DMS 273 (cell line): ENCODE results near the gene DTL.
A peak's percentile ranks its signal among the peaks of the same experiment; 100 is the strongest.

ENCODE experiments used
- DNase-seq: peaks from one replicate; lab custom pipeline; 2025; ENCODE audit not compliant: unreplicated experiment; lab: John Stamatoyannopoulos, UW

Gene DTL

GRCh38 chr1:212035835-212036605 lies 472 bp downstream of the DTL start:
- no peak for DNase-seq

DNA sequence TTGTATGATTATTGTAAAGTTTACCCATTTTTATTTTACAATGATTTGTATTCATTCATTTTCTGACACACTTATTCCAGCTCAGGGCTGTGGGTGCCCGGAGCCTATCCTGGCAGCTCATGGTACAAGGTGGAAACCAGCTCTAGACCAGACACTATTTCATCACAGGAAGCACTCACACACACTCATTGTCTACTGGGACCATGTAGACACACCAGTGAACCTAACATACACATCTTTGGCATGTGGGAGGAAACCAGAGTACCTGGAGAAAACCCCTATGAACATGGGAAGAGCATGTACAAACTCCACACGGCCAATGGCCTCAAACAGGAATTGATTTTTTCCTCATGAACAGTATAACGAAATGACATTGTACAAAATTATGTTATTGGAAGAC lies 2.4 kb downstream of the DTL start:
- DNase-seq: no peak

- no peak for DNase-seq
Observed at GRCh38 chr1:212039622-212040021, 4.1 kb downstream of the DTL start.

GRCh38 chr1:212040629-212041412 lies 5.3 kb downstream of the DTL start:
- DNase-seq: no peak

DNA sequence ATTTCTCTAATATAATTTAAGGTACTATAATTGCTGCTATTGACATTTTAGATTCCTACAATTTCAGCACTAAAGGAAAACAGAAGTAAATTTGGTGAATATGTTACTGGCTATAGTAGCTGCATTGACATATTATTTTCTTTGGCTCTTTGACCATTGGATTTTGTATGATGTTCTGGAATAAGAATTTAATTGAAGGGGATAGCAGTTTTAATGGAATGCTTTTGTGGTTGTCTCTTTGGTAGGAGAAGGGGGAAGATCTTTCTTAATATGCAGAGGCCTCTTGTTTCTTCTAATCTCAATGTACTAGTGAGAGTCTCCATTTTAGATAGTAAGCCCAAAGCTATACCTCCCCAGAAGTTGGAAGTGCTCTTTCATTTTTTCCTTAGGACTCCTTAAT lies 6.9 kb downstream of the DTL start:
- no peak for DNase-seq

GRCh38 chr1:212044851-212045250 lies 9.3 kb downstream of the DTL start:
- peak; percentile 15 for DNase-seq

DNA sequence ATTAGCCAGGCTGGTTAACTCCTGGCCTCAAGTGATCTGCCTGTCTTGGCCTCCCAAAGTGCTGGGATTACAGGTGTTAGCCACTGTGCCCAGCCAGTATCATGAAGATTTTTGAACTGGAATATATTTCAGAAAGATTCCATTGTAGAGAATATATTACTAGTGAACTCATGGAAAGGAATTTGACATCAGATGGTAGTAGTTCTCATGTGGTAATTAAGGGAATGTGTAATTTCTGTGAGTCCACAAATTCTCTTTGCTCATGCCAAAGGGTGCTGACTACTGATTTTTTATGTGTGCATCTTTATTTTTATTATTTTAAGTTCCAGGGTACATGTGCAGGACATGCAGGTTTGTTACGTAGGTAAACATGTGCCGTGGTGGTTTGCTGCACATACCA lies 10.4 kb downstream of the DTL start:
- no peak for DNase-seq

DNA sequence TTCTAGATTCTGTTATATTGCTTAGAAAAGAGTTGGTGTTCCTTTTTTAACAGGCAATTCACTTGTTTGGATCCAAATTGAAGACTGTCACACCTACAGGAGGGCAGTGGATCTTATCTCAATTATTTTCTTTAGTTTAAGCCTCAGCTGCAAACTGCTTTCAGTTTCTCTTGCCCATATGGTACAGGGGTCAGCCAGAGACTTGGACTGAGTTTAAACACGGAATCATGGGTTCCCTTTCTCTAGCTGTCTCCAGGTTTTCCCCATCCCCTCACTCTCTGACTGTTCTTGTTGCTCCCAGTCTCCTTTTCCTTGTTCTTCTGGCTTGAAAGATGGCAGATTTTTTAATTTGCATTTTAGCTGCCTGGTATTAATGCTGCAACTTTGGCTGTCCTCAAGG lies 18.4 kb downstream of the DTL start:
- no peak for DNase-seq

DNA sequence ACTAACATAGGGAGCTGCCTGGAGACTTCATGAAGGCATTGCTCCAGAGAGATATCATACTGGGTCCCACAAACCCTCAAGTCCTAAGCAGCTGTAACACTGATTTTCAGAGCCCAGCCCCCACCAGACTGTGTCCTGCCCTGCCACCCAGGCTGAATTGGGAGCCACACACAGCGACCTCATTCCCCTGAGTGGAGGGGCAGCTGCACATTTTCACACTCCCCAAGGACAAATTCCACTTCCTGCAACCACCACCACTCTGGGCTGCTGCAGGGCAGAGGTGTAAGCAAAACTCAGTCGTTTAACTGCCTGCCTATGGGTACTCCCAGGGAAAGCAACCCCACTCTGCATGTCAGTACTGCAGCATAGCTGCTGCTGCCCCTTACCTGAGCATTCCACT lies 19.8 kb downstream of the DTL start:
- DNase-seq: no peak

DNA sequence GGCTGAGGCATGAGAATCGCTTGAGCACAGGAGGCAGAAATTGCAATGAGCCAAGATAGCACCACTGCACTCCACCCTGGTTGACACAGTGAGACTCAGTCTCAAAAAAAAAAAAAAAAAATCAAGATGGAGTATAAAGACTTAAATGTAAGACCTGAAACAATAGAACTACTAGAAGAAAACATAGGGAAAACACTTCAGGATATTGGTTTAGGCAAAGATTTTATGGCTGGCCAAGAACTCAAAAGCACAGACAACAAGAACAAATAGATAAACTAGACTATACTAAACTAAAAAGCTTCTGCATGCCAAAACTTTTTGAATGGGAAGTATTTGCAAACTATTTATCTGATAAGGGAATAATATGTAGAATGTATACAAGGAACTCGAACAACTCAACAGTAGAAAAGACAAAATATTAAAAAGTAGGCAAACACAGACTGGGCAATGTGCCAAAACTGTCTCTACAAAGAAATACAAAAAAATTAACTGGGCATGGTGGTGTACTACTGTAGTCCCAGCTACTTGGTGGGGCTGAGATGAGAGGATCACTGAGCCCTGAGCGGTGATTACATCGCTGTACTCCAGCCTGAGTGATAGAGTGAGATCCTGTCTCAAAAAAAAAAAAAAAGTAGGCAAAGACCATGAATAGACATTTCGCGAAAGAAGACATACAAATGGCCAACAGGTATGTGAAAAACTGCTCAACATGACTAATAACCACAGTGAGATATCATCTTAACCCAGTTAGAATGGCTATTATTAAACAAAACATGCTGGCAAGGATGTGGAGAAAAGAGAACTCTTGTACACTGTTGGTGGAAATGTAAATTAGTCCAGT lies 25.3 kb downstream of the DTL start:
- no peak for DNase-seq

DNA sequence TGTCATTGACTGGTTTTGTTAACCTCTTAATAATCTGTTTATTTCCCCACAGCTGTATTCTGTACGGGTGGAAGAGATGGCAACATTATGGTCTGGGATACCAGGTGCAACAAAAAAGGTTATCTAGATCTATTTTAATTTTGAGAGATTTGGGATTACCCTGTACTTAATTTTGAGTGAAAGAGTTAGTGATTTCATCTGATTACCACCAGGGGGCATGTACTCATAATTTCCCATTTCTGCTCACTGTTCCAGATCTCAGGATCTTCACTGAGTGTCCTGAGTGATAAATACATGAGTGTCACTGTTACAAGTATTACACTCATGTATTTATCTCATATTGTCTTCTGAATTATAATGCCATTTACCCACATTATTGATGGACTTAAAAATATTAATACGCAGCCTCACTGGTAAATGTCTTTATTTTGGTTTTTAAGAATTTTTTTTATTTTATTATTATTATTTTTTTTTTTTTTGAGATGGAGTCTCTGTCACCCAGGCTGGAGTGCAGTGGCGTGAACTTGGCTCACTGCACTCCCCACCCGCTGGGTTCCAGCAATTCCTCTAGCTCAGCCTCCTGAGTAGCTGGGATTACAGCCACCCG lies 27.4 kb downstream of the DTL start:
- peak; percentile 65 for DNase-seq

- DNase-seq: no peak
Observed at GRCh38 chr1:212067787-212068186, 32.2 kb downstream of the DTL start.

- peak; percentile 50 for DNase-seq
Observed at GRCh38 chr1:212070720-212071302, 35.3 kb downstream of the DTL start.

GRCh38 chr1:212072047-212072446 lies 36.5 kb downstream of the DTL start:
- DNase-seq: no peak

DNA sequence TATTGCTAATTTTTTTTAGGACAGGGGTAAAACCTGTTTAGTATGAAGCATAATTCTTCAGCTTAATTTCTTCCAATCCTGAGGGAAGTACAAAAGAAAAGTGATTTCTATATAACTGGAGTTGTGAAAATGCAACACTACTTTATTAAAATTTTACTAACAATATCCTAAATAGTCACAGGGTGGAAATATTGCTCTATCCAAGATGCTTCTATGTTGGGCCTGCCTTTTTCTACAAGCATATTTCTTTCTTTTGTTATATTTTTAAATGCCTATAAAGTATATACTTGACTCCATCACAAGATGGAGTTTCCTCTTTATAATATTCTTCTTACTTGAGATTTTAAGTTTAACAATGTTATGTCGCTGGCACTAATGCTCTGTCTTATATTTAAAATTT lies 37.9 kb downstream of the DTL start:
- DNase-seq: no peak

- no peak for DNase-seq
Observed at GRCh38 chr1:212074313-212074712, 38.8 kb downstream of the DTL start.

GRCh38 chr1:212074856-212075255 lies 39.3 kb downstream of the DTL start:
- DNase-seq: no peak

DNA sequence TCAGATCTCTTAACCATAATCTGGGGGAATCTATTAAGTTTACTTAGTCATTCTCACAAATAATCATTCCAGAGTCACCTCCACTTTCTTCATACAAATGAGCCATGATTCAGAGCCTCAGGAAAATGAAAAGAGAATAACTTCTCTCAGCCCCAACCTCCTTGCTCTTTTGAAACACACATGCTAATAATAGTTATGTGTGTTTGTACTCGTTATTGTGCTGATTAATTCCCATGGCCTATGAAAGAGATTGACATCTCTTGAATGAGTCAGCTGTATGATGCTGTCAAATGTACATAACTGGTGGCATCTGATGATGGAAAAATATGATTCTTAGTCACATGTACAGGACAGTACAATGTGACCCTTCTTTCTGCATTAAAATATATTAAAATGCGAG lies 41.5 kb downstream of the DTL start:
- no peak for DNase-seq

GRCh38 chr1:212078826-212079225 lies 43.3 kb downstream of the DTL start:
- DNase-seq: no peak

GRCh38 chr1:212082765-212083406 lies 47.3 kb downstream of the DTL start:
- no peak for DNase-seq
